Anterior cingulate cortex (tissue), 58 donors: ENCODE measurements around the gene WASHC4.

ENCODE experiments used
- DNase-seq, 58 donors: peaks; one replicate each; lab custom pipeline; 2025; lab: John Stamatoyannopoulos, UW

The WASHC4 gene, protein sequence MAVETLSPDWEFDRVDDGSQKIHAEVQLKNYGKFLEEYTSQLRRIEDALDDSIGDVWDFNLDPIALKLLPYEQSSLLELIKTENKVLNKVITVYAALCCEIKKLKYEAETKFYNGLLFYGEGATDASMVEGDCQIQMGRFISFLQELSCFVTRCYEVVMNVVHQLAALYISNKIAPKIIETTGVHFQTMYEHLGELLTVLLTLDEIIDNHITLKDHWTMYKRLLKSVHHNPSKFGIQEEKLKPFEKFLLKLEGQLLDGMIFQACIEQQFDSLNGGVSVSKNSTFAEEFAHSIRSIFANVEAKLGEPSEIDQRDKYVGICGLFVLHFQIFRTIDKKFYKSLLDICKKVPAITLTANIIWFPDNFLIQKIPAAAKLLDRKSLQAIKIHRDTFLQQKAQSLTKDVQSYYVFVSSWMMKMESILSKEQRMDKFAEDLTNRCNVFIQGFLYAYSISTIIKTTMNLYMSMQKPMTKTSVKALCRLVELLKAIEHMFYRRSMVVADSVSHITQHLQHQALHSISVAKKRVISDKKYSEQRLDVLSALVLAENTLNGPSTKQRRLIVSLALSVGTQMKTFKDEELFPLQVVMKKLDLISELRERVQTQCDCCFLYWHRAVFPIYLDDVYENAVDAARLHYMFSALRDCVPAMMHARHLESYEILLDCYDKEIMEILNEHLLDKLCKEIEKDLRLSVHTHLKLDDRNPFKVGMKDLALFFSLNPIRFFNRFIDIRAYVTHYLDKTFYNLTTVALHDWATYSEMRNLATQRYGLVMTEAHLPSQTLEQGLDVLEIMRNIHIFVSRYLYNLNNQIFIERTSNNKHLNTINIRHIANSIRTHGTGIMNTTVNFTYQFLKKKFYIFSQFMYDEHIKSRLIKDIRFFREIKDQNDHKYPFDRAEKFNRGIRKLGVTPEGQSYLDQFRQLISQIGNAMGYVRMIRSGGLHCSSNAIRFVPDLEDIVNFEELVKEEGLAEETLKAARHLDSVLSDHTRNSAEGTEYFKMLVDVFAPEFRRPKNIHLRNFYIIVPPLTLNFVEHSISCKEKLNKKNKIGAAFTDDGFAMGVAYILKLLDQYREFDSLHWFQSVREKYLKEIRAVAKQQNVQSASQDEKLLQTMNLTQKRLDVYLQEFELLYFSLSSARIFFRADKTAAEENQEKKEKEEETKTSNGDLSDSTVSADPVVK

GRCh38 chr12:105107494-105108371 lies at the start of gene WASHC4:
Gene WASHC4 (plus strand): TSS chr12:105107731. CDS start chr12:105107801, 70 bp downstream.
- DNase-seq: peak; percentile 68 to 97 (median 93)

DNA sequence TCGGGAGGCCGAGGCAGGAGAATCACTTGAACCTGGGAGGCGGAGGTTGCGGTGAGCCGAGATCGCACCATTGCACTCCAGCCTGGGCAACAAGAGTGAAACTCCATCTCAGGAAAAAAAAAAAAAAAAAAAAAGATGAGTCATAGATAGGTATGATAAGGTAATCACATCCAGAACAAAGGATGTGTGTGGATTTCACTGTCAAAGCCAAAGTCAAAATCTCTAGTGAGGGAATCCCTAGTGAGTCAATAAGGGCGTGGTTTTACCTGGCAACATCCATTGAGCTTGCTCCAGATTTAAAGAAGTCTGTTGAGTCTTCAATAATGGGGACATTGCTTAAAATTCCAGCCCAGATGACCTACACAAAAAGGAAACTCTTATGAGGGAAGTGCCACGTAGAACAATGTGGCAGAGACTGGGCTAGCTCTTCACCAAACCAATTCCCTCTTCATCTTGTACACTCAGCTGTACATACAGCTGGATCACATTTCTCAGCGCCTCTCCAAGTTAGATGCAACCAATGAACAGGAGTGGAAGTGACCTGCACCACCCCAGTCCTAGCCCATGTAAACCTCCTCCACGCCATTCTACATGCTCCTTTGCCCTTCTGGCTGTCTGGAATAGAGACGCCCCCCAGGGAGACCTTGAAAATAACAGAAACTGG lies 46.7 kb upstream of the WASHC4 start:
- no peak for DNase-seq

DNA sequence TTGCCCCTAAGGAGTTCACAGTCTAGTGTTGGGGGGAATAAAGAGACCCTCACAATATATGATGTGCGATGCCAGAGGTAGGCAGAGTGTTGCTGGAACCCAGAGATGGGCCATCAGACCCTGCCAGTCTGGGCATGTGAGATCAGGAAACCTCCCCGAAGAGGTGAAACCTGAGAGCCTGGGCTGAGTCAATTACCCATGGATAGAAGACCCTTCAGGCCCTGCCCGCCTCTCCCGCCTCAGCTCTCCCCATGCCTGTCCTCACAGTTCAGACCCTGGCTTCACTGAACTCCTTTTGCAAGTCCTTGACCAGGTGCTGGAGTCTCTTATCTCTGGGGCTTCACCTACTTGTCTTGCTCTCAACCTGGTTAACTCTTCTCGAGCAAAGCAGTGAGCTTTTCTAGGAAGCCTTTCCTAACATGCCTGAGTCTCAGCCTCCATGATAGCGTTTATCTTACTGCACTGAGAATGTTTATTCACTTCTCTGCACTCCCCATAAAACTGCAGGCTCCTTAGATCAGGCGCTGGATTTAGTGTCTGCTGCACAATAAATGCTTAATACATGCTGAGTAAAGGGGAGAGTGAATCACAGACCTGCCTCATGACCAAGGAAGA lies 42.9 kb upstream of the WASHC4 start:
- no peak for DNase-seq

GRCh38 chr12:105067511-105068031 lies 40.0 kb upstream of the WASHC4 start:
- DNase-seq: peak in 3 of 58 donors; percentile 1 to 11 (median 6)

- DNase-seq: no peak
These were observed 37.4 kb upstream of the WASHC4 start for GRCh38 chr12:105069936-105070702.

DNA sequence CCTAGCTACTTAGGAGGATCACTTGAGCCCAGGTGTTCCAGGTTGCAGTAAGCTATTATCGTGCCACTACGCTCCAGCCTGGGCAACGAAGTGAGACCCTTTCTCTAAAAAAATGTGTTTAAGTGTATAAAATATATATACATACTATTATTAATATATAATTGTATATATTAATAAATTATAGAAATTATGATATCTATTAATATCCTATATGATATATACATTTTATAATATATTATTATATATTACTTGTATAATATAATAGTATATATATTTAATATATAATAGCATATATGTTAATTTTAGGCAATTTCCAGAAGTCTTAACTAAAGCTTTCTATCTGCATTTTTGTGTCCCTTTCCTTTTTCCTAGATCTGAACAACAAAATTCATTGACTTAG lies 35.5 kb upstream of the WASHC4 start:
- DNase-seq: no peak

DNA sequence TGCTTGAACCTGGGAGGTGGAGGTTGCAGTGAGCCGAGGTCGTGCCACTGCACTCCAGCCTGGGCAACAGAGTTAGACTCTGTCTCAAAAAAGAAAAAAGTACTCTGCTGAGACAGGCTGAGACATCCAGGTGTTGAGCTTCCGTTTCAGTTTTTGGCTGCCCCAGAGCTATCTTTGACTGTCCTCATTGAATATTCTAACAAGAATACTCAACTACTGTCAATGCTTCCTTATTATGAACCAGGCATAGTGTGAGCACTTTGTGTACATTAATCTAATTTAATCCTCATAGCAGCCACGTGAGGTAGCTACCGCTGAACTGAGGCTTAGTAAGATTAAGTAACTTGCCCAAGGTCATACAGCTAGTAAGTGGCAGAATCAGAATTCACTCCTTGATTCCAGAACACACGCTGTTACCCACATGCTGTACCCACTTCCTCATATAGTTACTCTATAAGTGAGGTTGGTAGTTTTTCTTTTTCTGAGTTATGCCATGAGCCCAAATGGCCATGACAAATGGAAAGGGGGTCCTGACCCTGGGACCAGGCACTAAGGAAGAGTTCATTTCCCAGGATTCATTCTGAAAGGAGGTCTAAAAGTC lies 34.5 kb upstream of the WASHC4 start:
- DNase-seq: no peak

- no peak for DNase-seq
These were observed 31.4 kb upstream of the WASHC4 start for GRCh38 chr12:105076098-105076497.

DNA sequence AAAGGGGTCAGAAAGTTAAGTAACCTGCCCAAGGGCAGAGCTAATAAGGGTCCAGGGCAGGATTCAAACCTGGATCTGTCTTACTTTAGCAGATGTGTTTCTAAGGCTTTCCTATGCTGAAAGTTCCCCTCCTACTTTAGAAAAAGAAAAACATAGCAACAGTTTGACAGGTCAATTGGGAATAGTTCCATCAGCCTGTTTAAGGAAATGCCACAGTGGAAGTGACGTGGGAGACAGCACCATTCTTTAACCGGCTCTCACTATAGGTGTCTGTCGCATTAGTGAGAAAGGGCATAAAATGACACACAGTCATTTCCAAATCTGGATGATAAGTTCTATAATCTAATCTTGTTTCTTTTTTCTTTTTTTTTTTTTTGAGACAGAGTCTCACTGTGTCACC lies 30.6 kb upstream of the WASHC4 start:
- no peak for DNase-seq

- no peak for DNase-seq
These were observed 30.1 kb upstream of the WASHC4 start for GRCh38 chr12:105077435-105077834.

GRCh38 chr12:105078712-105079570 lies 28.6 kb upstream of the WASHC4 start:
- DNase-seq: no peak

DNA sequence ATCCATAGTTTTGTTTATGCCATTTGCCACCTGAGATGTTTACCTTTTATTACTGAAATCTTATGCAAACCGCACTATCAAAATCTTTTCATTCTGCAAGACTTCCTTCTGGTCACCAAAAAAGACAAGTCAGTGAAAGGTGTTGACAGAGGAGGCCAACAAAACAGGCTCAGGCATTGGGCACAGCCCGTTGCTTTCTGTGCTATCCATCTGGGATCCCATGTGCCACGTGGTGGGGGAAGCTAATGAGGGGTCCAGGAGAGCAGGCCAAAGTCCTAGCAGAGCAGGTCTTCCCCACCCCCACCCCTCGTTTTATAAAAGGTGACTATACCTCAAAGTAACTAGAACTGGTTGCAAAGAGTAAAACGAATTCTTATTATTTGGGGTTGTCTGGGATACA lies 24.5 kb upstream of the WASHC4 start:
- DNase-seq: no peak

GRCh38 chr12:105083551-105084105 lies 23.9 kb upstream of the WASHC4 start:
- DNase-seq: peak in 56 of 58 donors; percentile 10 to 78 (median 40)

DNA sequence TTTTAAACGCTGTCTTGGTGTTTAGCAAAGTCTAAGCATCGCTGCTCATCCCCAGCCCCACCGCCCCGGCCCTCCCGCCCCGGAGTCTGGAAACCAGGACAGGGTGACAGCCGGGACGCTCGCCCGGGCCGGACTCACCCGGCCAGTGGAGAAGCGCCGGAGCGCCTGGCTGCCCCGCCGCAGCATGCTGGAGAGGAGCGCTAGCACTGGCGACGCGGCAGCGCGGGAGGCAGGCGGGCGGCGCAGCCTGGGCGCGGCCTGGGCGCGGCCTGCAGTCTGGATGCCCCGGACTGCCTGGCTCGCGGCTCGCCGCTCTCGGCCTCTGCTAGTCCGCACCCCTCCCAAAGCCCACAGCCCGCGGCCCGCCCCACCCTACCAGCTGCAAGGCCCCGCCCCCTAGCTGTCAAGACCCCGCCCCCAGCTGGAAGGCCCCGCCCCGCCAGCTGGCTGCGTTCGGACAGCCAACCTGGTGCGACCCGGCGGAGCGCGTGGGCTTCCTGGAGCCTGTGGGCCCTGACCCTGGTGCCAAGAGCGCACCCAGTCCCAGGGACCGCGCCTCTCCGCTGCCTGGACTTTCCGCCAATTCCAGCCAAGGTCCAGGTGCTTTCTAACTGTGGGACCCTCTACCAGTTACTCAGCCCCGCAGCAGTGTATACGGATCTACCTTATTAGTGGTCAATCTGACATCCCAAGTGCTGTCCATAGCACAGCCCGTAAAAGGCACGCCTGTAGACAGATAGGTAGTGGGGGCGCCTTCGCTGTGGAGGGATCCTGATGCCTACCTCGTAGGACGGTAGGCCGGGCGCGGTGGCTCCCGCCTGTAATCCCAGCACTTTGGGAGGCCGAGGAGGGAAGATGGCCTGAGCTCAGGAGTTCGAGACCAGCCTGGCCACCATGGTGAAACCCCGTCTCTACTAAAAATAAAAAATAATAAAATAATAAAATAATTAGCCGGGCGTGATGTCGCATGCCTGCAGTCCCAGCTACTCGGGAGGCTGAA lies 23.0 kb upstream of the WASHC4 start, which contains the start of gene ALDH1L2:
Gene ALDH1L2, minus strand, starts transcription at position 208 of the 1,000 bp plus-strand sequence. Its CDS starts 22 bp downstream, at position 186.
- peak in 56 of 58 donors; percentile 8 to 84 (median 58) for DNase-seq

GRCh38 chr12:105085501-105085900 lies 22.0 kb upstream of the WASHC4 start:
- no peak for DNase-seq
